SK-N-SH treated with all-trans-retinoic acid at 6 μM for 48 hours (cell line): ENCODE measurements around the gene CLTRN.

ENCODE experiments used
- ARNTL ChIP-seq: fragments of 450-650 bp; formaldehyde crosslinking; IDR thresholded peaks from 2 replicates; pipeline ENCODE4 v1.5.0; 2020; ENCODE audit warnings: low read depth, mild to moderate bottlenecking, moderate library complexity, borderline replicate concordance
- BACH2 ChIP-seq: fragments of 250-450 bp; sonication (Bioruptor Pico); IDR thresholded peaks from 2 replicates; pipeline ENCODE4 v1.9.0; 2021; ENCODE audit warnings: mild to moderate bottlenecking, borderline replicate concordance
- GLIS3 ChIP-seq: fragments of 250-450 bp; sonication (Bioruptor Pico); IDR thresholded peaks from 2 replicates; pipeline ENCODE4 v1.5.0; 2020; ENCODE audit warnings: mild to moderate bottlenecking, moderate library complexity
- OSR1 ChIP-seq: fragments of 250-450 bp; sonication (Bioruptor Pico); IDR thresholded peaks from 2 replicates; pipeline ENCODE4 v1.8.0; 2022; ENCODE audit warnings: moderate library complexity, mild to moderate bottlenecking, inconsistent platforms
- TCF4 ChIP-seq: fragments of 250-450 bp; sonication (Bioruptor Pico); IDR thresholded peaks from 2 replicates; pipeline ENCODE4 v1.8.0; 2021; ENCODE audit warnings: mild to moderate bottlenecking, moderate library complexity, borderline replicate concordance
- ZC3H10 ChIP-seq: fragments of 250-450 bp; sonication (Bioruptor Pico); IDR thresholded peaks from 2 replicates; pipeline ENCODE4 v1.5.1; 2021; ENCODE audit warnings: mild to moderate bottlenecking, moderate library complexity
- ZNF565 ChIP-seq: fragments of 450-650 bp; formaldehyde crosslinking; conservative IDR thresholded peaks from 2 replicates; pipeline ENCODE4 v1.5.0; 2020; ENCODE audit warnings: low read depth, mild to moderate bottlenecking, moderate library complexity
- ZNF70 ChIP-seq: fragments of 450-650 bp; formaldehyde crosslinking; IDR thresholded peaks from 2 replicates; pipeline ENCODE4 v1.5.0; 2020; ENCODE audit warnings: mild to moderate bottlenecking, moderate library complexity
- TF ChIP-seq, protein P1 (sequence below): fragments of 250-450 bp; sonication (Bioruptor Pico); IDR thresholded peaks from 2 replicates; pipeline ENCODE4 v1.5.0; 2020; ENCODE audit warnings: mild to moderate bottlenecking, moderate library complexity
- TF ChIP-seq, protein P2 (sequence below): fragments of 250-450 bp; sonication (Bioruptor Pico); IDR thresholded peaks from 2 replicates; pipeline ENCODE4 v1.8.0; 2021; ENCODE audit warnings: low read depth, mild to moderate bottlenecking, moderate library complexity, borderline replicate concordance

DNA sequence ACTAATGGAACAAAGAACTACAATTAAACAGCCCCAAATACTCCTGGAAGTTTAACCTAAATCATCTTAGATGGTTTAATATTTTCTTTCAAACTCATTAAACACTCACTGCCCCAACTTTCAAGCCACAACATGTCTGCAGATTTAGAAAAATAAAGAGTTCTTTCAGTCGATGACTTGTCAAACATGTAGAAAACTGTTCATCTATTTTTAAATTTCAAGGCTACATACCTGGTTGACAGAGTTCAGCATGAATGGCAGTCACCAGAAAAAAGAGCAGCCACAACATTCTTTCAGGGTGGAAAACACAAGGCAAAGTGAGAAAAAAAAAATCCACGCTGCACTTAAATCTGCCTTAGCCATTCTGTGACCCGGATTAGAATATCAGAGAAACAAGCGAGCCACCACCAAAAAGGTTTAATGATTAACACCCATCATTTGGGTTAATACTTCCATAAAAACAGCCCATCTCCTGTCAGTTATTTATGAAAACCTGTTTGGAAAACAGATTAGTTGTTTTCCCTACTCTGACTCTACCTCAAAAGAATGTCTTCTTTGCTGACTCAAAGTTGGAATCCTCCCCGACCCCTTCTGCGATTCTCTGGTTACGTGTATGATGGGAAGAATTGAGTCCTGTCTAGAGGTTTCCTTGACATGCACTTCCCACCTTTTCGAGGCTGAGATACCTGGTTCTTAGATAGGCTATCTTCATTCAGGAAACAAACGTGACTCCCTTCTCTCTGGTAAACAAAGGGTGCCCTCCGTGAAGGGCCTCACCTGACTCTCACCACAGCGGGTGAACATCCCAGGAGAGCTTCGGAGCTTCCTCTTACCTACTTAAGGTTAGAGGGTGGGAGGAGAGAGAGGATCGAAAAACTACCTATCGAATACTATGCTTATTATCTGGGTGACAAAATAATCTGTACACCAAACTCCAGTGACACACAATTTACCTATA, at the start of gene CLTRN:
- no peak for TF ChIP-seq GLIS3
- TF ChIP-seq, protein P1, sequence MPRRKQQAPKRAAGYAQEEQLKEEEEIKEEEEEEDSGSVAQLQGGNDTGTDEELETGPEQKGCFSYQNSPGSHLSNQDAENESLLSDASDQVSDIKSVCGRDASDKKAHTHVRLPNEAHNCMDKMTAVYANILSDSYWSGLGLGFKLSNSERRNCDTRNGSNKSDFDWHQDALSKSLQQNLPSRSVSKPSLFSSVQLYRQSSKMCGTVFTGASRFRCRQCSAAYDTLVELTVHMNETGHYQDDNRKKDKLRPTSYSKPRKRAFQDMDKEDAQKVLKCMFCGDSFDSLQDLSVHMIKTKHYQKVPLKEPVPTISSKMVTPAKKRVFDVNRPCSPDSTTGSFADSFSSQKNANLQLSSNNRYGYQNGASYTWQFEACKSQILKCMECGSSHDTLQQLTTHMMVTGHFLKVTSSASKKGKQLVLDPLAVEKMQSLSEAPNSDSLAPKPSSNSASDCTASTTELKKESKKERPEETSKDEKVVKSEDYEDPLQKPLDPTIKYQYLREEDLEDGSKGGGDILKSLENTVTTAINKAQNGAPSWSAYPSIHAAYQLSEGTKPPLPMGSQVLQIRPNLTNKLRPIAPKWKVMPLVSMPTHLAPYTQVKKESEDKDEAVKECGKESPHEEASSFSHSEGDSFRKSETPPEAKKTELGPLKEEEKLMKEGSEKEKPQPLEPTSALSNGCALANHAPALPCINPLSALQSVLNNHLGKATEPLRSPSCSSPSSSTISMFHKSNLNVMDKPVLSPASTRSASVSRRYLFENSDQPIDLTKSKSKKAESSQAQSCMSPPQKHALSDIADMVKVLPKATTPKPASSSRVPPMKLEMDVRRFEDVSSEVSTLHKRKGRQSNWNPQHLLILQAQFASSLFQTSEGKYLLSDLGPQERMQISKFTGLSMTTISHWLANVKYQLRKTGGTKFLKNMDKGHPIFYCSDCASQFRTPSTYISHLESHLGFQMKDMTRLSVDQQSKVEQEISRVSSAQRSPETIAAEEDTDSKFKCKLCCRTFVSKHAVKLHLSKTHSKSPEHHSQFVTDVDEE (CRISPR knock-in tag) = no peak
- TF ChIP-seq ZC3H10 = no peak
- no peak for TF ChIP-seq ARNTL (CRISPR knock-in tag)
- TF ChIP-seq BACH2 (CRISPR knock-in tag) = no peak
- TF ChIP-seq, protein P2, sequence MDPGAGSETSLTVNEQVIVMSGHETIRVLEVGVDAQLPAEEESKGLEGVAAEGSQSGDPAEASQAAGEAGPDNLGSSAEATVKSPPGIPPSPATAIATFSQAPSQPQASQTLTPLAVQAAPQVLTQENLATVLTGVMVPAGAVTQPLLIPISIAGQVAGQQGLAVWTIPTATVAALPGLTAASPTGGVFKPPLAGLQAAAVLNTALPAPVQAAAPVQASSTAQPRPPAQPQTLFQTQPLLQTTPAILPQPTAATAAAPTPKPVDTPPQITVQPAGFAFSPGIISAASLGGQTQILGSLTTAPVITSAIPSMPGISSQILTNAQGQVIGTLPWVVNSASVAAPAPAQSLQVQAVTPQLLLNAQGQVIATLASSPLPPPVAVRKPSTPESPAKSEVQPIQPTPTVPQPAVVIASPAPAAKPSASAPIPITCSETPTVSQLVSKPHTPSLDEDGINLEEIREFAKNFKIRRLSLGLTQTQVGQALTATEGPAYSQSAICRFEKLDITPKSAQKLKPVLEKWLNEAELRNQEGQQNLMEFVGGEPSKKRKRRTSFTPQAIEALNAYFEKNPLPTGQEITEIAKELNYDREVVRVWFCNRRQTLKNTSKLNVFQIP (CRISPR knock-in tag) = no peak
- TF ChIP-seq ZNF70 = no peak
- TF ChIP-seq TCF4 = no peak
- TF ChIP-seq OSR1 (CRISPR knock-in tag) = no peak
- TF ChIP-seq ZNF565 (CRISPR knock-in tag) = no peak
